Measurements from ENCODE around the gene MME.

DNA sequence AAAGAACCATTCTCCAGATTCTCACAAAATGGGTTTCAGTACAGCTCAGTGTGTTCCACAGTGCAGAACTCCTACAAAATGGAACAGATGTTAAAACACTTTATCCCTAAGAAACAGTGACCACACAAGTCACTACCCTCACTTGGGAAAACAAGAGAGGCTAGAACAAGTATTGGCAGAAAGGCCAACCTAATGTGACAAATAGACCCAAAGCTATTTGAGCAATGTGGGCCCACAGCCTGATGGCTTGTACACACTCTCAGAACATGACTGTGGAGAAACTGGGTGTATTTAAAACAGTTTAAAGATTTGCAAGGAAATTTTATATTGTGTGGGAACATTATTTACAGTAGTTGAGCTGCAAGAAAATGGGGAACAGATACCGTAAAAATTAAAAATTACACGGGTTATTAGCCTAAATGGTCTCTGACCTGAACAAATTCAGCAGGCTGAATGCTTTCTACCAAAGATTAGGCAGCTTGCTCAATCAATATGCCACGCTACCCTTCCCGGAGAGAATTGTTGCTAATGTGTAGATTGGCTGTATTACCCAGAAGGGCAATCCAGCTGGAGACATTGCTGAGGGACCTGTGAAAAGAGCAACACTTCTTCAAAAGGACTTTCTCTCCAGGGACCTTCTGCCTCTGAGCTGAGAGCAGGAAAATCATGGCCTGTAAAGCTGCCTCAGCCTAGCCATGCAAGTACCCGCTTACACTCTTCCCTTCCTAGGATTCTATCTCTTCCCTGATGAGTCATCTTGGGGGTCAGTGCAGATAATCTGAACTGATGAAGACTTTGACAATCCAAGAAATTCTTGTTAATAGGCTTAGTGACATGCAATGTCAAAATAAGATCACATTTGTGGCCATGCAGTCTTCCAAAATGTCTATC lies 116.3 kb downstream of the MME start:
- TF ChIP-seq, protein P1, sequence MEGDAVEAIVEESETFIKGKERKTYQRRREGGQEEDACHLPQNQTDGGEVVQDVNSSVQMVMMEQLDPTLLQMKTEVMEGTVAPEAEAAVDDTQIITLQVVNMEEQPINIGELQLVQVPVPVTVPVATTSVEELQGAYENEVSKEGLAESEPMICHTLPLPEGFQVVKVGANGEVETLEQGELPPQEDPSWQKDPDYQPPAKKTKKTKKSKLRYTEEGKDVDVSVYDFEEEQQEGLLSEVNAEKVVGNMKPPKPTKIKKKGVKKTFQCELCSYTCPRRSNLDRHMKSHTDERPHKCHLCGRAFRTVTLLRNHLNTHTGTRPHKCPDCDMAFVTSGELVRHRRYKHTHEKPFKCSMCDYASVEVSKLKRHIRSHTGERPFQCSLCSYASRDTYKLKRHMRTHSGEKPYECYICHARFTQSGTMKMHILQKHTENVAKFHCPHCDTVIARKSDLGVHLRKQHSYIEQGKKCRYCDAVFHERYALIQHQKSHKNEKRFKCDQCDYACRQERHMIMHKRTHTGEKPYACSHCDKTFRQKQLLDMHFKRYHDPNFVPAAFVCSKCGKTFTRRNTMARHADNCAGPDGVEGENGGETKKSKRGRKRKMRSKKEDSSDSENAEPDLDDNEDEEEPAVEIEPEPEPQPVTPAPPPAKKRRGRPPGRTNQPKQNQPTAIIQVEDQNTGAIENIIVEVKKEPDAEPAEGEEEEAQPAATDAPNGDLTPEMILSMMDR (conservative IDR thresholded peaks at IDR 0.05 in 1 of 2, IDR thresholded peaks at IDR 0.05 in 1 of 2; ENCODE audit: low read depth in 1 of 2, low read length in 2 of 2): no peak
- no peak for TF ChIP-seq EZH2 (IDR thresholded peaks at IDR 0.05; ENCODE audit: low read length, missing control alignments)

Data from fibroblast of lung (primary cell).